ENCODE results near the gene RTN1. TPM values are rescaled to one million over a fixed set of nuclear protein-coding genes. Genes with fewer than 3 reads are reported as not detected.

Gene RTN1
- total and polyA plus RNA-seq, 8 donors: 0.61 to 10.6 (median 2.4) TPM; not detected in 2

GRCh38 chr14:59705866-59706265, 164.7 kb downstream of the RTN1 start:
- no peaks in the 10 kb centered on the region for H3K27me3 ChIP-seq
- no peak overlapping the region for H3K4me3 ChIP-seq
- H3K4me1 ChIP-seq: peaks cover 0 to 6% (median 0%) of the 10 kb centered on the region in 4 donors
- TF ChIP-seq CTCF (IDR thresholded peaks at IDR 0.05) (no peak), EP300 (IDR thresholded peaks at IDR 0.05) (no peak), POLR2AphosphoS5 (IDR thresholded peaks at IDR 0.05) (no peak), POLR2A (IDR thresholded peaks at IDR 0.05) (no peak)
- DNase-seq: no peak
- H3K27ac ChIP-seq: no peak overlapping the region
- H3K9me3 ChIP-seq: no peaks in the 10 kb centered on the region
- WGBS, 5 donors: 62 to 82% (median 82%) methylated on average over 4 of the region's 4 CpGs
- intact Hi-C loops (cut with DNase I; ENCODE audit: low total_unique reads): no loop called here
- no peaks in the 10 kb centered on the region for H3K36me3 ChIP-seq

DNA sequence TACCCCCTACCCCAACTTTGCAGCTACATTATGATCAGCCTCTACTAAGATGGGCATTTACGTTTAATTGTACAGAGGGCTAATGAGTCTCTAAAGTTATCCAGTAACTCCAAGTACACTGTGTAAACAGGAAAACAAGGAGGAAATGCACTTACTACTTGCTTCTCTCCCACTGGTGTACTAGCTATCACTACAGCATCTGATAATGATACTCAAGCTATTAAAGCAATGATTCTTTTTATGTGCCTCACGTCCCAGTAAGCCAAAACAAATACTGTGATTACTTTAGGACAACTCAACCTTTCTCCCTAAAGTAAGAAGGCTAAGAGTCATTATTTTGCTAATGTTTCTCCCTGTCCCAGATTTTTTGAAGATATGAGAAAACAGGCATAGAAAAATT, 165.3 kb downstream of the RTN1 start:
- no peak for DNase-seq
- H3K9me3 ChIP-seq: no peaks in the 10 kb centered on the region
- H3K36me3 ChIP-seq: no peaks in the 10 kb centered on the region
- no peaks in the 10 kb centered on the region for H3K27me3 ChIP-seq
- intact Hi-C loops (cut with DNase I; ENCODE audit: low total_unique reads): no loop called here
- H3K4me3 ChIP-seq: no peak overlapping the region
- 21 to 50% (median 28%) methylated on average over 2 of the region's 2 CpGs for WGBS, 5 donors
- no peak for TF ChIP-seq POLR2AphosphoS5 (IDR thresholded peaks at IDR 0.05)
- TF ChIP-seq POLR2A (IDR thresholded peaks at IDR 0.05): no peak
- no peak for TF ChIP-seq CTCF (IDR thresholded peaks at IDR 0.05)
- no peak for TF ChIP-seq EP300 (IDR thresholded peaks at IDR 0.05)
- no peak overlapping the region for H3K27ac ChIP-seq
- peaks cover 0 to 6% (median 0%) of the 10 kb centered on the region in 4 donors for H3K4me1 ChIP-seq

- WGBS, 5 donors: 69 to 85% (median 74%) methylated on average over 5 of the region's 5 CpGs
- no peak overlapping the region for H3K27ac ChIP-seq
Measured at GRCh38 chr14:59704054-59704645, 166.4 kb downstream of the RTN1 start.

GRCh38 chr14:59699442-59699841, 171.1 kb downstream of the RTN1 start:
- WGBS, 5 donors: 90 to 96% (median 93%) methylated on average over 2 of the region's 2 CpGs

More at GRCh38 chr14:59704054-59704645, 166.4 kb downstream of the RTN1 start:
- Histone ChIP-seq H3K4me3 (no peak overlapping the region), H3K27me3 (no peaks in the 10 kb centered on the region), H3K9me3 (no peaks in the 10 kb centered on the region), H3K36me3 (no peaks in the 10 kb centered on the region), H3K4me1 (peaks cover 0 to 6% (median 0%) of the 10 kb centered on the region in 4 donors)
- no peak for TF ChIP-seq POLR2A (IDR thresholded peaks at IDR 0.05)
- no peak for TF ChIP-seq CTCF (IDR thresholded peaks at IDR 0.05)
- TF ChIP-seq EP300 (IDR thresholded peaks at IDR 0.05): no peak
- TF ChIP-seq POLR2AphosphoS5 (IDR thresholded peaks at IDR 0.05): no peak
- intact Hi-C loops (cut with DNase I; ENCODE audit: low total_unique reads): no loop called here
- no peak for DNase-seq

More at GRCh38 chr14:59699442-59699841, 171.1 kb downstream of the RTN1 start:
- H3K27ac ChIP-seq: no peak overlapping the region
- H3K9me3 ChIP-seq: no peaks in the 10 kb centered on the region
- H3K27me3 ChIP-seq: no peaks in the 10 kb centered on the region
- intact Hi-C loops (cut with DNase I; ENCODE audit: low total_unique reads): no loop called here
- DNase-seq: no peak
- no peaks in the 10 kb centered on the region for H3K4me1 ChIP-seq
- TF ChIP-seq POLR2AphosphoS5 (IDR thresholded peaks at IDR 0.05) (no peak), EP300 (IDR thresholded peaks at IDR 0.05) (no peak), CTCF (IDR thresholded peaks at IDR 0.05) (no peak), POLR2A (IDR thresholded peaks at IDR 0.05) (no peak)
- no peak overlapping the region for H3K4me3 ChIP-seq
- no peaks in the 10 kb centered on the region for H3K36me3 ChIP-seq
